ENCODE measurements around the gene BAHCC1.
A peak's percentile ranks its signal among the peaks of the same experiment; 100 is the strongest.

BAHCC1 gene

DNA sequence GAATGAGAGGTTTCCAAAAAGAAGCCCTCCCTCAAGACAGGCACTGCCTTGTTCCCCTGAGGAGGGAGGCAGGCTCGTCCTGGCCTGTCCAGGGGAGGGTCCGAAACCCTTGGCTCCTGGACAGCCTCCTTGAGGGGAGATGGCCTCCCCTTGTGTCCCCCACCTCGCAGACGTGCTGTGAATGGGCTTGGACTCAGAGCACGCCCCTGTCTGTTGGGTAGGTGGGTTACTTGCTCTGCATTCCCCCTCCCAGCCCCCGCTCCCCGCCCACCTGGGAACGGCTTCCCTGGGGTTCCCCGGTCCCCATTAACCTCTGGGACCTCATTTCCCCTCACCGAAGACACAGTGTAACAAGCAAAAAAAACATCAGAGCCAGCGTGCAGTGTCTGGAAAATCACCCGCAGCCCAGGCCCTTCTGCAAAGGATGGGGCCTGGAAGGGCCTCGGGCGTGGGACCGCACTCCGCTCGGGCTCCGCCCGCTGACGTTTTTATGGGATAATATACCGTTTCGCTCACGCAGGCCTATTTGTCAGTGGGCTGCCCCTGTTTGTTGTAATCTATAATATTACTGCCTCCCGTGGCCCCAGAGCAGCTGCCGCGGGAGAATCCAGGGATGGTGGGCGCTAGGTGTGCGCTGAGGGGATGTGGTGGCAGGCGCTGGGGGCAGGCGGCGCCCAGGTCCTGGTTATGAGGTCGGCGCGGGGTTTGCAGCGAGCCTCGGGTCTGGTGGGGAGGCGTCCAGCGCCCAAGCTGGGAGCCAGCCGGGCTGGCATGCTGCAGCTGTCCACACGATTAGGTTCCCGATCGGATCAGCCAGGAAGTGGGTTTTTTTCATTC is 11.1 kb downstream of the BAHCC1 start:
- peak overlapping the region; percentile 29; the same call in 1 of the 2 replicates for H3K27ac ChIP-seq (ENCODE audit: extremely low read depth, low read depth, low read length)
- ChIA-PET POLR2A (interaction anchor here (0.8 to 4.3 kb wide), 3 partner anchors 11 to 104 kb away, joined by 3 to 24 read pairs (median 3); partner anchors contain the start of gene BAHCC1), CTCF (interaction anchor here (1.0 to 1.5 kb wide), 2 partner anchors 34 to 35 kb away, joined by 3 read pairs; no protein-coding TSS in a partner anchor)
- peaks cover 0 to 12% of the 10 kb centered on the region in 2 experiments; a peak in 1 of 3 replicates for H3K36me3 ChIP-seq (ENCODE audit: control insufficient read depth in 2 of 2, insufficient read depth in 1 of 2, low read length in 2 of 2)
- H3K4me1 ChIP-seq (ENCODE audit: control insufficient read depth, insufficient read depth, low read length), result peaks cover 26% of the 10 kb centered on the region
- H3K4me3 ChIP-seq (ENCODE audit: low read depth, low read length), result no peak overlapping the region
- H3K9me3 ChIP-seq (ENCODE audit: control insufficient read depth, insufficient read depth, low read depth, low read length), result no peaks in the 10 kb centered on the region
- TF ChIP-seq KLF9 (tag by site-specific recombination; IDR thresholded peaks at IDR 0.05; ENCODE audit: low read depth) (no peak), OVOL3 (tag by site-specific recombination; IDR thresholded peaks at IDR 0.05) (no peak), ZNF302 (tag by site-specific recombination; IDR thresholded peaks at IDR 0.05; ENCODE audit: low read depth) (no peak), ZNF843 (tag by site-specific recombination; IDR thresholded peaks at IDR 0.05) (peak; percentile 60; the same call in 1 of the 2 replicates), WT1 (tag by site-specific recombination; IDR thresholded peaks at IDR 0.05) (peak; percentile 63), ZNF37A (tag by site-specific recombination; IDR thresholded peaks at IDR 0.05) (no peak), ZNF768 (tag by site-specific recombination; IDR thresholded peaks at IDR 0.05) (no peak), SCRT2 (tag by site-specific recombination; IDR thresholded peaks at IDR 0.05) (no peak), ZNF184 (tag by site-specific recombination; IDR thresholded peaks at IDR 0.05) (no peak), ZNF600 (tag by site-specific recombination; IDR thresholded peaks at IDR 0.05) (peak; percentile 75), IKZF3 (tag by site-specific recombination; IDR thresholded peaks at IDR 0.05) (peak; percentile 31), ZNF416 (tag by site-specific recombination; IDR thresholded peaks at IDR 0.05) (no peak), KLF8 (tag by site-specific recombination; IDR thresholded peaks at IDR 0.05) (no peak), ZNF140 (tag by site-specific recombination; IDR thresholded peaks at IDR 0.05) (no peak), KLF10 (tag by site-specific recombination; IDR thresholded peaks at IDR 0.05) (no peak), ZNF785 (tag by site-specific recombination; IDR thresholded peaks at IDR 0.05) (no peak), ZNF530 (tag by site-specific recombination; IDR thresholded peaks at IDR 0.05; ENCODE audit: low read depth) (no peak), ZBTB1 (tag by site-specific recombination; IDR thresholded peaks at IDR 0.05) (no peak)
- TF ChIP-seq, protein P1, sequence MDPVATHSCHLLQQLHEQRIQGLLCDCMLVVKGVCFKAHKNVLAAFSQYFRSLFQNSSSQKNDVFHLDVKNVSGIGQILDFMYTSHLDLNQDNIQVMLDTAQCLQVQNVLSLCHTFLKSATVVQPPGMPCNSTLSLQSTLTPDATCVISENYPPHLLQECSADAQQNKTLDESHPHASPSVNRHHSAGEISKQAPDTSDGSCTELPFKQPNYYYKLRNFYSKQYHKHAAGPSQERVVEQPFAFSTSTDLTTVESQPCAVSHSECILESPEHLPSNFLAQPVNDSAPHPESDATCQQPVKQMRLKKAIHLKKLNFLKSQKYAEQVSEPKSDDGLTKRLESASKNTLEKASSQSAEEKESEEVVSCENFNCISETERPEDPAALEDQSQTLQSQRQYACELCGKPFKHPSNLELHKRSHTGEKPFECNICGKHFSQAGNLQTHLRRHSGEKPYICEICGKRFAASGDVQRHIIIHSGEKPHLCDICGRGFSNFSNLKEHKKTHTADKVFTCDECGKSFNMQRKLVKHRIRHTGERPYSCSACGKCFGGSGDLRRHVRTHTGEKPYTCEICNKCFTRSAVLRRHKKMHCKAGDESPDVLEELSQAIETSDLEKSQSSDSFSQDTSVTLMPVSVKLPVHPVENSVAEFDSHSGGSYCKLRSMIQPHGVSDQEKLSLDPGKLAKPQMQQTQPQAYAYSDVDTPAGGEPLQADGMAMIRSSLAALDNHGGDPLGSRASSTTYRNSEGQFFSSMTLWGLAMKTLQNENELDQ (tag by site-specific recombination; IDR thresholded peaks at IDR 0.05; ENCODE audit: low read depth), result no peak
- TF ChIP-seq, protein P2, sequence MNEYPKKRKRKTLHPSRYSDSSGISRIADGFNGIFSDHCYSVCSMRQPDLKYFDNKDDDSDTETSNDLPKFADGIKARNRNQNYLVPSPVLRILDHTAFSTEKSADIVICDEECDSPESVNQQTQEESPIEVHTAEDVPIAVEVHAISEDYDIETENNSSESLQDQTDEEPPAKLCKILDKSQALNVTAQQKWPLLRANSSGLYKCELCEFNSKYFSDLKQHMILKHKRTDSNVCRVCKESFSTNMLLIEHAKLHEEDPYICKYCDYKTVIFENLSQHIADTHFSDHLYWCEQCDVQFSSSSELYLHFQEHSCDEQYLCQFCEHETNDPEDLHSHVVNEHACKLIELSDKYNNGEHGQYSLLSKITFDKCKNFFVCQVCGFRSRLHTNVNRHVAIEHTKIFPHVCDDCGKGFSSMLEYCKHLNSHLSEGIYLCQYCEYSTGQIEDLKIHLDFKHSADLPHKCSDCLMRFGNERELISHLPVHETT (tag by site-specific recombination; IDR thresholded peaks at IDR 0.05), result no peak
- TF ChIP-seq, protein P3, sequence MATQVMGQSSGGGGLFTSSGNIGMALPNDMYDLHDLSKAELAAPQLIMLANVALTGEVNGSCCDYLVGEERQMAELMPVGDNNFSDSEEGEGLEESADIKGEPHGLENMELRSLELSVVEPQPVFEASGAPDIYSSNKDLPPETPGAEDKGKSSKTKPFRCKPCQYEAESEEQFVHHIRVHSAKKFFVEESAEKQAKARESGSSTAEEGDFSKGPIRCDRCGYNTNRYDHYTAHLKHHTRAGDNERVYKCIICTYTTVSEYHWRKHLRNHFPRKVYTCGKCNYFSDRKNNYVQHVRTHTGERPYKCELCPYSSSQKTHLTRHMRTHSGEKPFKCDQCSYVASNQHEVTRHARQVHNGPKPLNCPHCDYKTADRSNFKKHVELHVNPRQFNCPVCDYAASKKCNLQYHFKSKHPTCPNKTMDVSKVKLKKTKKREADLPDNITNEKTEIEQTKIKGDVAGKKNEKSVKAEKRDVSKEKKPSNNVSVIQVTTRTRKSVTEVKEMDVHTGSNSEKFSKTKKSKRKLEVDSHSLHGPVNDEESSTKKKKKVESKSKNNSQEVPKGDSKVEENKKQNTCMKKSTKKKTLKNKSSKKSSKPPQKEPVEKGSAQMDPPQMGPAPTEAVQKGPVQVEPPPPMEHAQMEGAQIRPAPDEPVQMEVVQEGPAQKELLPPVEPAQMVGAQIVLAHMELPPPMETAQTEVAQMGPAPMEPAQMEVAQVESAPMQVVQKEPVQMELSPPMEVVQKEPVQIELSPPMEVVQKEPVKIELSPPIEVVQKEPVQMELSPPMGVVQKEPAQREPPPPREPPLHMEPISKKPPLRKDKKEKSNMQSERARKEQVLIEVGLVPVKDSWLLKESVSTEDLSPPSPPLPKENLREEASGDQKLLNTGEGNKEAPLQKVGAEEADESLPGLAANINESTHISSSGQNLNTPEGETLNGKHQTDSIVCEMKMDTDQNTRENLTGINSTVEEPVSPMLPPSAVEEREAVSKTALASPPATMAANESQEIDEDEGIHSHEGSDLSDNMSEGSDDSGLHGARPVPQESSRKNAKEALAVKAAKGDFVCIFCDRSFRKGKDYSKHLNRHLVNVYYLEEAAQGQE (tag by site-specific recombination; IDR thresholded peaks at IDR 0.05), result no peak
- TF ChIP-seq, protein P4, sequence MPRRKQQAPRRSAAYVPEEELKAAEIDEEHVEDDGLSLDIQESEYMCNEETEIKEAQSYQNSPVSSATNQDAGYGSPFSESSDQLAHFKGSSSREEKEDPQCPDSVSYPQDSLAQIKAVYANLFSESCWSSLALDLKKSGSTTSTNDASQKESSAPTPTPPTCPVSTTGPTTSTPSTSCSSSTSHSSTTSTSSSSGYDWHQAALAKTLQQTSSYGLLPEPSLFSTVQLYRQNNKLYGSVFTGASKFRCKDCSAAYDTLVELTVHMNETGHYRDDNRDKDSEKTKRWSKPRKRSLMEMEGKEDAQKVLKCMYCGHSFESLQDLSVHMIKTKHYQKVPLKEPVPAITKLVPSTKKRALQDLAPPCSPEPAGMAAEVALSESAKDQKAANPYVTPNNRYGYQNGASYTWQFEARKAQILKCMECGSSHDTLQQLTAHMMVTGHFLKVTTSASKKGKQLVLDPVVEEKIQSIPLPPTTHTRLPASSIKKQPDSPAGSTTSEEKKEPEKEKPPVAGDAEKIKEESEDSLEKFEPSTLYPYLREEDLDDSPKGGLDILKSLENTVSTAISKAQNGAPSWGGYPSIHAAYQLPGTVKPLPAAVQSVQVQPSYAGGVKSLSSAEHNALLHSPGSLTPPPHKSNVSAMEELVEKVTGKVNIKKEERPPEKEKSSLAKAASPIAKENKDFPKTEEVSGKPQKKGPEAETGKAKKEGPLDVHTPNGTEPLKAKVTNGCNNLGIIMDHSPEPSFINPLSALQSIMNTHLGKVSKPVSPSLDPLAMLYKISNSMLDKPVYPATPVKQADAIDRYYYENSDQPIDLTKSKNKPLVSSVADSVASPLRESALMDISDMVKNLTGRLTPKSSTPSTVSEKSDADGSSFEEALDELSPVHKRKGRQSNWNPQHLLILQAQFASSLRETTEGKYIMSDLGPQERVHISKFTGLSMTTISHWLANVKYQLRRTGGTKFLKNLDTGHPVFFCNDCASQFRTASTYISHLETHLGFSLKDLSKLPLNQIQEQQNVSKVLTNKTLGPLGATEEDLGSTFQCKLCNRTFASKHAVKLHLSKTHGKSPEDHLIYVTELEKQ (tag by site-specific recombination; IDR thresholded peaks at IDR 0.05; ENCODE audit: borderline replicate concordance), result no peak
- TF ChIP-seq, protein P5, sequence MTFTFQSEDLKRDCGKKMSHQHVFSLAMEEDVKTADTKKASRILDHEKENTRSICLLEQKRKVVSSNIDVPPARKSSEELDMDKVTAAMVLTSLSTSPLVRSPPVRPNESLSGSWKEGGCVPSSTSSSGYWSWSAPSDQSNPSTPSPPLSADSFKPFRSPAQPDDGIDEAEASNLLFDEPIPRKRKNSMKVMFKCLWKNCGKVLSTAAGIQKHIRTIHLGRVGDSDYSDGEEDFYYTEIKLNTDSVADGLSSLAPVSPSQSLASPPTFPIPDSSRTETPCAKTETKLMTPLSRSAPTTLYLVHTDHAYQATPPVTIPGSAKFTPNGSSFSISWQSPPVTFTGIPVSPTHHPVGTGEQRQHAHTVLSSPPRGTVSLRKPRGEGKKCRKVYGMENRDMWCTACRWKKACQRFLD (tag by site-specific recombination; IDR thresholded peaks at IDR 0.05), result no peak
- TF ChIP-seq, protein P6, sequence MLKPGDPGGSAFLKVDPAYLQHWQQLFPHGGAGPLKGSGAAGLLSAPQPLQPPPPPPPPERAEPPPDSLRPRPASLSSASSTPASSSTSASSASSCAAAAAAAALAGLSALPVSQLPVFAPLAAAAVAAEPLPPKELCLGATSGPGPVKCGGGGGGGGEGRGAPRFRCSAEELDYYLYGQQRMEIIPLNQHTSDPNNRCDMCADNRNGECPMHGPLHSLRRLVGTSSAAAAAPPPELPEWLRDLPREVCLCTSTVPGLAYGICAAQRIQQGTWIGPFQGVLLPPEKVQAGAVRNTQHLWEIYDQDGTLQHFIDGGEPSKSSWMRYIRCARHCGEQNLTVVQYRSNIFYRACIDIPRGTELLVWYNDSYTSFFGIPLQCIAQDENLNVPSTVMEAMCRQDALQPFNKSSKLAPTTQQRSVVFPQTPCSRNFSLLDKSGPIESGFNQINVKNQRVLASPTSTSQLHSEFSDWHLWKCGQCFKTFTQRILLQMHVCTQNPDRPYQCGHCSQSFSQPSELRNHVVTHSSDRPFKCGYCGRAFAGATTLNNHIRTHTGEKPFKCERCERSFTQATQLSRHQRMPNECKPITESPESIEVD (tag by site-specific recombination; IDR thresholded peaks at IDR 0.05), result no peak

All from HEK293 (cell line).